CD4-positive, alpha-beta T cell treated with Interleukin-17A for 1 hour (primary cell): Measurements from ENCODE around the gene SLC16A12.
"Not testable (repeated sequence)": the region's sequence is repeated elsewhere in the genome, so short reads cannot be mapped to it uniquely, and the experiment has no call there.

Source experiments
- DNase-seq: peaks from one replicate; pipeline ENCODE4 v3.0.0-alpha.2; 2020

SLC16A12 gene

GRCh38 chr10:89547853-89548513 lies 12.6 kb upstream of the SLC16A12 start:
- DNase-seq = no peak

- not testable (repeated sequence) for DNase-seq
Observed at GRCh38 chr10:89546651-89547050, 11.3 kb upstream of the SLC16A12 start.

GRCh38 chr10:89543841-89544240 lies 8.4 kb upstream of the SLC16A12 start:
- DNase-seq = no peak

GRCh38 chr10:89540420-89540949 lies 5.1 kb upstream of the SLC16A12 start:
- DNase-seq = no peak

- DNase-seq = no peak
Observed at GRCh38 chr10:89537364-89537763, 2.0 kb upstream of the SLC16A12 start.

GRCh38 chr10:89536013-89536354 lies 590 bp upstream of the SLC16A12 start:
- DNase-seq = no peak

GRCh38 chr10:89534826-89535166 lies 598 bp downstream of the SLC16A12 start:
- no peak for DNase-seq

- no peak for DNase-seq
Observed at GRCh38 chr10:89532476-89532875, 2.9 kb downstream of the SLC16A12 start.

GRCh38 chr10:89531359-89531758 lies 4.0 kb downstream of the SLC16A12 start:
- DNase-seq = no peak

- DNase-seq = not testable (repeated sequence)
Observed at GRCh38 chr10:89529711-89530110, 5.7 kb downstream of the SLC16A12 start.

GRCh38 chr10:89526358-89526757 lies 9.0 kb downstream of the SLC16A12 start:
- no peak for DNase-seq

- no peak for DNase-seq
Observed at GRCh38 chr10:89525556-89525955, 9.8 kb downstream of the SLC16A12 start.

GRCh38 chr10:89524279-89524678 lies 11.1 kb downstream of the SLC16A12 start:
- no peak for DNase-seq

- no peak for DNase-seq
Observed at GRCh38 chr10:89523274-89523673, 12.1 kb downstream of the SLC16A12 start.

- no peak for DNase-seq
Observed at GRCh38 chr10:89522463-89522862, 12.9 kb downstream of the SLC16A12 start.

GRCh38 chr10:89521368-89521767 lies 14.0 kb downstream of the SLC16A12 start:
- DNase-seq = no peak

GRCh38 chr10:89520706-89521105 lies 14.7 kb downstream of the SLC16A12 start:
- DNase-seq = no peak

- no peak for DNase-seq
Observed at GRCh38 chr10:89518876-89519842, 16.2 kb downstream of the SLC16A12 start.

GRCh38 chr10:89518108-89518507 lies 17.3 kb downstream of the SLC16A12 start:
- no peak for DNase-seq

GRCh38 chr10:89516149-89516832 lies 19.1 kb downstream of the SLC16A12 start:
- no peak for DNase-seq

- no peak for DNase-seq
Observed at GRCh38 chr10:89515031-89515841, 20.2 kb downstream of the SLC16A12 start.

- DNase-seq = no peak
Observed at GRCh38 chr10:89513206-89513605, 22.2 kb downstream of the SLC16A12 start.
